Measurements from ENCODE around the gene HMGN4.
"Not testable (repeated sequence)": the region's sequence is repeated elsewhere in the genome, so short reads cannot be mapped to it uniquely, and the experiment has no call there.

The HMGN4 gene

DNA sequence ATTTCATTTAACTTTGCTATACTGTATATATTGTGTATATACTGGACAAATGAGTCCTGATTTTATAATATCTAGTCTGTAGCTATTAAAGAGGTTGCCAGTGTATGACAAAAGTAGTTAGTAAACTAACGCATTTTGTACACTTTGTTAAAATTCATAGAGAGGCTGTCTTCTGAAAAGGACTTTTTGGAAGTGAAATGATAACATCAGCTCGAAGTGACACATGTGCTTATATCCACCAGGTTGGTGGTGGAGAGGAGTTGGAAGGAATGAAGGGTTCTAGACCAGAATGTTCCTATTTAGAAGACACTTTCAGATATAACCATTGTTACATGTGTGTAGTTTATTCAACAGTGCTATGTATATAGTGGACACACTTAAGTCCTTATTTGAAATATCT lies 13.9 kb upstream of the HMGN4 start:
- not testable (repeated sequence) for DNase-seq

DNA sequence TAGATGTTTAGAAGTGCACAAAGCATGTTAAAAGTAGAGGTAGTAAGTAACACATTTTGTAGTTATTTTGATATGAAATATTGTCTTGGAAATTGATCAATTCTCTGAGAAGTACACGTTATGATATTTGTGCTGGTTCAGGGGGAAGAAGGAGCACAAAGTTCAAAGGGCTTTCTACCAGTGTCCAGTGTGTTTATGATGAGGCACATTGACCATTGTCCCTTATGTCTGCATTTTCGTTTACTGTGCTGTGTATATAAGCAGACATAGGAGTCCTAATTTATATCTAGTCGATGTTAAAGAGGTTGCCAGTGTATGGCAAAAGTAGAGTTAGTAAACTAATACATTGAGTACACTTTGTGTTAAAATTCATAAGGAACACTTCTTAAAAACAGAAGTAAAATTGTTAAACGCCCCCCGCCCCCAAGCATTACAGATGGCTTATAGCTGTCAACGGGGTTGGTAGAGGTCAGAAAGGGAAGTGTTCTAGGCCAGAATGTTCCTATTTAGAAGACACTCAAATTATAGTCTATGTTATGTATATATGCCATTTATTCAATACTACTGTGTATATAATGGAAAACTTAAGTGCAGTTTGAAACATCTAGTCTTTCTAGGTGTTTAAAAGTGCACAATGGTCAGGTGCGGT lies 13.3 kb upstream of the HMGN4 start:
- DNase-seq, result no peak

DNA sequence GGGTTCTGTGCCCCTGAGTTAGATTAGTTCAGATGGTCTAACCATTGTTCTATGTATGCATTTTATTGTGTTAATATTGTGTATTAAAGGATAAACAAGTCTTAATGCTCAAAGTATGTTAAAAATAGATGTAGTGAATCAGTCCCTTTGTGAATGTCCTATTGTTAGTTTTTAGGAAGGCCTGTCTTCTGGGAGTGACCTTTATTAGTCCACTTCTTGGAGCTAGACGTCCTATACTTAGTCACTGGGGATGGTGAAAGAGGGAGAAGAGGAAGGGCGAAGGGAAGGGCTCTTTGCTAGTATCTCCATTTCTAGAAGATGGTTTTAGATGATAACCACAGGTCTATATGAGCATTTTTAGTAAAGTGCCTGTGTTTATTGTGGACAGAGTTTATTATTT lies 12.3 kb upstream of the HMGN4 start:
- no peak for DNase-seq

DNA sequence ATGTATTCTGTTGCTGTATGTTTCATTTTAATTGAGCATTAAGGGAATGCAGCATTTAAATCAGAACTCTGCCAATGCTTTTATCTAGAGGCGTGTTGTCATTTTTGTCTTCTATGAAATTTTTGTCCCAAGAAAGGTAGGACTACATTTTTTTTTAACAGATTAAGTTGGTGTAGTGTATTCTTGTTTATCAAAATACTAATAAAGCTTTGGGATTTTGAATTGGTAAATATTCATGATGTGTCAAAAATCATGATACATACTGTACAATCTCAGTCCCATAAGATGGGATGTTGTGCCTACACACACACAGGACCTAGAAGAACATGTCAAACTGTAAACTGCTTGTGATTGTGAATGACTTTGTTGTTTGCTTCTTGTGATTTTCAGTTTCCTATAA lies 11.2 kb upstream of the HMGN4 start:
- no peak for DNase-seq

DNA sequence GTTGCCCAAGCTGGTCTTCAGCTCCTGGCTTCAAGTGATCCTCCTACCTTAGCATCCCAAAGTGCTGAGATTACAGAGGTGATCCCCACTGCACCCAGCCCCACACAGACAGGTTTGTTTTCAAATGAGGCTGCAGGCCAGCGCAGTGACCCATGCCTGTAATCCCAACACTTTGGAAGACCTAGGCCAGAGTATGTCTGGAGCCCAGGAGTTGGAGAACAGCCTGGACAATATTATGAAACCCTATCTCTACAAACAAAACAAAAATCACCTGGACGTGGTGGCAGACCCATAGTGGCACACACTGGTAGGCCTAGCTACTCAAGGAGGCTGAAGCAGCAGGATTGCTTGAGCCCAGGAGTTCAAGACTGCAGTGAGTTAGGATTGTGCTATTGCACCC lies 8.0 kb upstream of the HMGN4 start:
- DNase-seq, result no peak

DNA sequence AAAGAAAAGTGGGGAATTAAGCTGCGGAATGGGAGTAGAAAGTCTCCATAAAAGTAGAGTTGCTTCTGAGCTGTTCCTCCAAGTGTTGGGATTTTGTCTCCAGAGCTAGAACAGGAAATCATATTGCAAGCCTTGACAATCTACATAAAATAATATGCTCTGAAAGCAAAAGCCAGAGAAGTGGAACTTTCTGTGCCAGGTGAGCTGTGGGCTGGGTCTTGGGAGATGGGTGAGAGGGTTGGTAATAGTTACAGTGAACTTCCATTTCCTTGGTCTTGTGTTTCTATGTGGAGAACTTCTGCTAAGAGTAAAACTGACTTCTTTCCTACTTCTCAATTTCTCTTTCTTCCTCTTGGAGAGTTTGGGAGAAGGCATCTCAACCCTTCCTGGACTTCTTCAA lies 6.3 kb upstream of the HMGN4 start:
- DNase-seq, result no peak

DNA sequence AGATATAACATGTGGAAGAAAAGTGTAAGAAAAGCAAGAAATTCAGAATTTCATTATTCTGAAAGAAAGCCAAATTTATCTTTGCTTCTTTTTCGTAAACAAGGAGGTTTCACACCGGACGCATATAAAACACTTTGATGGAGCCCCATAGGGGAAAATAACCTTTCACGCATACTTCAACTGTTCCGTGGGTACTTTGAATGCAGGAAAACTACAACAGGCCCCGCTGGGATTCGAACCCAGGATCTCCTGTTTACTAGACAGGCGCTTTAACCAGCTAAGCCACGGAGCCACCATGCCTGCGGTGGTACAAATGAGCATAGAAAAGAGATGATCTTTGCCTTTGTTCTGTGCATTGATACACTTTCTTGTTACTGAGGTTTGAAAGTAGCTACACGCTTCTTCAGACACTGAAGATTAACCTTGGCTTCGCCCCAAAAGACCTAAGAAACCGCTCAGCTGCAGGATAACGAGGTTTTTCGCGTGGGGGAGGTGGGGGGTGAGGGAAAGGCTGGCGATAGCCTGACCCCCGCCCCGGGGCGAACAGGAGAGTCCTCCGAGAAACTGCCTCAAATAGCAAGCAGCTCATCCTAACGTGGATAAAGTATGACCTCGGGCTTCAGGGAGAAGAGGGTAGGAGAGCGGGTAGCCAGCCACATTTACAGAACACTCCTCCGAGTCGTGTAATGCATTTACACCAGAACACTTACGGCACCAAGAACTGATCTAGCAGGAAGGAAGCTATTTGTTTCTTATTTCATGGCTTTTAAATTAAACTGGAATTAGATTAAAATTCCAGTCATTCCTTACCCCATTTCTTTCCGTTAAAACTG lies 5.3 kb upstream of the HMGN4 start:
- peak; percentile 94 for DNase-seq

DNA sequence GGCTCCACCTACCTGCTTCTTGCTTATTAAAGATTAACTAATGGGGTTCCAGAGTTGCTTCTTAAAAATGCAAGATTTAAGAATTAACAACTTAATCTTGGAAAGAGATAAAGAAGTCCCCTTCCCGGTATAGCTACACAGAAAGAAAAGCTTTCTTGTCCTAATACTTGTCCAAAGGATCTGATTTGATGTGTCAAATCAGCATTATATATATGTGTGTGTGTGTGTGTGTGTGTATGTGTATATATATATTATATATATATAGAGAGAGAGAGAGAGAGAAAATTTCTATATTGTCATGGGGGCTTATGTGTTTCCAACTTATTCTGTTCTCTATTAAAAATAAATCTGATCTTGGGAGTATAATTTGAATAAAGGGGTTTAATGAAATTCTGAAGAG lies 4.6 kb upstream of the HMGN4 start:
- no peak for DNase-seq

DNA sequence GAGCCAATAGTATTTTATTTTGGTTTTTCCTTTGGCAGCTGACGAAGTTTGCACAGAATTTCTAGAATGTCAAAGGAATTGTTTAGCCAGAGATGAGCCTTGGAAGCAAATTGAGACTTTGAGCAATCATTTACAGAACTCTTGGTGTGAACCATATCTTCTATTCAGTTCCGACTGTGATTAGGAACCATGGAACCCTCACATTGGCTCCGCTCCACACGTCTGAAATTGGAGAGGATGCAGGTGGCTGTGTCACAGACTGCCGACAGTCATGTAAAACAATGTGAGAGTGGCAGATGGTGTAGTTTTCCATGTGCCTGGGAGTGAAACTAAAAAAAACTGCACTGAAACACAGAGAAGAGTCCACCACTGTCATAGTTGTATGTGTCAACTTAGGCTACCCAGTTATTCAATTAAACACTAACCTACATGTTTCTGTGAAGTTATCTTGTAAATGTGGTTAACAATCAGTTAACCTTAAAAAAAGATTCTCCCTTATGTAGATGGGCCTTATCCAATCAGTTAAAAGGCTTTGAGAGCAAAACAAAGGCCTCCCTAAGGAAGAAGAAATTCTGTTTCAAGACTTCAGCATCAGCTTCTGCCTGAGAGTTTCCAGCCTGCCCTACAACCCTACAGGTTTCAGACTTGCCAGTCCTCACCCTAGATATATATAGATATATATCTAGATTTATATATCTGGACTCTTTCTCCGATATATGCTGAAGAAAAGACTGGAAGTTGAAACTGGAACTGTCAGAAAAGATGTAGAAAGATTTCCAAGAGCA lies 3.3 kb upstream of the HMGN4 start:
- no peak for DNase-seq

DNA sequence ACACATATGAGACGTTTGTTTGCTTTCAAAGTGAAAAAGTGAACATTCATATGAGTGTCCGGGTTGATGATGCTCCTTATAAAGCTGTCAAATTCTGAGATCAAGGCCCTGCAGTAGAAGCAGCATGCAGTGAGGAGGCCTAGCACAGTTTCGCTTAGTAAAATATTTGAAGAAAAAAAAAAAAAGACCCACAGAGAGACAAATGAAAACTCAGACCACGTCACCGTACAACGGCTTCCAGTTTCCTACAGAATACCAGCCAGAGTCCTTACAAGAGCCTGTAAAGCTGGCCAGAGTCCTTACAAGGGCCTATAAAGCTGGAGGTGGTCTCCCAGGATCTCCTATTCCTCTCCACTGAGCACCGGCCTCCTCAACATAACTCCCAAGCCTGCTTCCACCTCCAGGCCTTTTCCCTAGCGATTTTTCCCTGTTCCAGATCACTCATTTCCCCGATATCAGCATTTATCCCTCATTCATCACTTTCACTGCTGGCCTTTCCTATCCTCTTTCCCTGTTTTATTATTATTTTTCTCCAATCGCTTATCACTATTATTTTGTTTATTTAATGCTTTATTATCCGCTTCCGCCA lies 1.5 kb upstream of the HMGN4 start:
- DNase-seq, result no peak

DNA sequence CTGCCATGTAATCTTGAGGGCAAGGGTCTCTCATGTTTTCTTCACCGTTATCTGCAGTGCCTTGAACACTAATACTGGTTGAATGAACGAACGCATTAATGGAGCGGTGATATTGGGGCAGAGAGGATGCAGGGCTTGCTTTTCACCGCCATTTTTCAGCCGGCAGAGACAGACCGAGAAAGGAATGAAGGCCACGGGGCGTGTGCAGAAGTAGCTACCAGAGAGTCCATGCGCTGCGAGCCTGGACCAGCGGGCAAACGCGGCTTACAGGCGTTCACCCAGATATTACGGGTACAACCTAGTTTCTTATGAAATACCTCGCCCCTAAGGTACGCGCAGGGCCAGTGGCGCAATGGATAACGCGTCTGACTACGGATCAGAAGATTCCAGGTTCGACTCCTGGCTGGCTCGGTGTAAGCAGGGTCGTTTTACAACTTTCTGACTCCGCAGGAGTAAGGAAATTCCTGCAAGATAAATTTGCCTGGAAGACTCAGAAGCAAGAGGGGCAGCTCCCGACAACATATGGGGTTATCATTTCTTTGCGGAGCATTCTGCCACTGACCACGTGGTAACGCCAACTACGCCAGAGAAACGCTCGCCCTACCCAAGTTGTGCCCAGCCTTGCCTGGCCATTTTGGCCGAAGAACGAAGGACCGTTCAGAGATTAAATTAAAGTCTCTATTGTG lies 863 bp upstream of the HMGN4 start:
- DNase-seq, result peak; percentile 96

DNA sequence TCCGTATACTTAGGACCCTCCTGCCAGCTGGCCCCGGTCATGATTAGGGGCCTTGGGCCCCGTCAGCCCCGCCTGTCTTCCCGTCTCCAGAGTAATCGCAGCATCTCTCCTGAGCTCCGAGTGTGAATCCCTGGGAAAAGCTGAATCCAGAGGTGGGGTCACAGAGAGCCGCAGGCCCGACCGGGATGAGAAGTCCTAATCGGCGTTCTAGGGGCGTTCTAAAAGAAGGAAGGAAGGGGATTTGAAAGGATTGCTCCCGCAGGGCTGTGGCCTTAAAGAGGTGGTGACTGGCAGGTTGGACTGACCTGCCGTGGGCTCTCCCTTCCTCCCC lies 371 bp downstream of the HMGN4 start:
- DNase-seq, result no peak

DNA sequence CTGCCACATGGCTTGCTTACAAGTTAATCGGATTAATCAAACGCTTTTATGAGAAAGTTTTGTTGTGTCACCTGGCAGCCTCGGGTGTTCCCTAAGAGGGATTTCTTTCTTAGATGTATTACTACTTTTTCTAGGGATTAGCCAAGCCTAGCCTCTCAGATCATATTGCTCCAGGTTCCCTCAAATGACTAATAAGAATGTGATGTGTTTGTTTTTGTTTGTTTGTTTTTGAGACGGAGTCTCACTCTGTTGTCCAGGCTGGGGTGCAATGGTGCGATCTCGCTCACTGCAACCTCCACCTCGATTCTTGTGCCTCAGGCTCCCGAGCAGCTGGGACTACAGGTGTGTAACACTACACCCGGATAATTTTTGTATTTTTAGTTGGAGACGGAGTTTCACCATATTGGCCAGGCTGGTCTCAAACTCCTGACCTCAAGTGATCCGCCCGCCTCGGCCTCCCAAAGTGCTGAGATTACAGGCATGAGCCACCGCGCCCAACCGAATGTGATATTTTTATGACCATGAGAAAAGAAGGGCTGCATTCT lies 977 bp downstream of the HMGN4 start:
- no peak for DNase-seq

DNA sequence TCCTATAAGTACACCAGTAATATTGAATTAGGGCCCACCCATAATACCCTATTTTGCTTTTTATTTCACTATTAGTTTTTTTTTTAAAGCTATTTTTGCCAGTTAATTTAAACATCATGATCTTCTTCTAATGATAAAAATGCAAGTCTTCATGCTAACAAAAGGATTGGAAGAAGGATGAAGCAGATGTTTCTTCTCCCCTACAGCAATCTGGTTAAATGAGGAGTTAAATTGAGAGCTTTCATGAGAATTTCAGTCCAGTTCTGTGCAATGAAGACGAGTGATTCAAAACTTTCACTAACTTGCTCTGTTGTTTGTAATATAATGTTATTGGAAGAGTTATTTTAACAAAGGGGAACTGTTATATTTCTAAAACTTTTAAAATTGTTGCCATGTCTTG lies 3.4 kb downstream of the HMGN4 start:
- DNase-seq, result no peak

DNA sequence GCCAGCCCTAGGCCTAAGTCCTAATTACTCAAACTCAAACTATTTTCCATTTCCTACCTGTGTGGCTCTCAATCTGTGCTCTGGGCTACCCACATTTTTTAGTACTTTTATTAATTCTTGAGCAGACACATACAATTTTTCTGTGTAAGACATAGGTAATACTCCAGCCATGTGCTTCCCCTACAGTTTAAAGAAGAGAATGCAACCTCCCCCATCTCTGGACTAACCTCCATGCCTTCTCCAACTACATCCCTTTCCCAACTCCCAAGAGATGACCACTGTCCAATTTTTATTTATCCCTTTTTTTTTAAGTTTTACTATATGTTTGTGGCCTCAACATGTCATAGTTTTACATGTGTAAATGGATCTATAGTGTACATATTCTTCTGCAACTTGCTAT lies 5.8 kb downstream of the HMGN4 start:
- DNase-seq, result no peak

DNA sequence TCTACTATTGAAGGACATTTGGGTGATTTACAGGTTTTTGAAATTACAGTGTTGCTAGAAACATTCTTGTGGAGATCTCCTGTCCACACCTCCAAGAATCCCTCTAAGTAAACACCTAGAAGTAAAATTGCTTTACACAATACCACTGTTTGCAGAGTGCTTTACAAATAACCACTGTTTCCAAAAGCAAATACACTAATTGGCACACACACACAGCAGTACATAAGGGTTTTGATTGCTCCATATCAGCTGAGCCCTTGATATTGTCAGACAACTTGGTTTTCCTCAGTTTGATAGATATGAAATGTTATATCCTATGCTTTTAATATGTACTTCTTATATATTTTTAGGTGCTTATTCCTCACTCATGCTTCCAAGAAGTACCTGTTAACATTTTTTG lies 6.3 kb downstream of the HMGN4 start:
- no peak for DNase-seq

DNA sequence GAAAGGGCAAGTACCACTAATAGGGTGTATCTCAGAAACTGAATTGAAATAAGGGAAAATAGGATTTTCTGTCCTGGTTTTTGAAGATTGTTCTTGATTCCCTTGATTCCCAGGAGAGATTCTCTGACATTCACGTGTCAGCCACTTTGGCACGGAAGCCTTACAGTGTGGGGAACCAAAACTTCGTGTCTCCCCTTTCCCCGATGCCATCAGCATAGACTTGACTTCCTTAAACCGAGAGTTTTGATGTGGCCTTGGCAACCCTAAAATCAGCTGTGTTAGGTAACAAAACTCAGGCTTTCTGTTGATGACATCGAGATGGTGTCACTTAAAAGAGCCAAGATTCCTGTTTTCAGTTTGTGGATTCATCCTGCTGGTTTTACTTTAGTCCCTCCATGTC lies 7.5 kb downstream of the HMGN4 start:
- no peak for DNase-seq

DNA sequence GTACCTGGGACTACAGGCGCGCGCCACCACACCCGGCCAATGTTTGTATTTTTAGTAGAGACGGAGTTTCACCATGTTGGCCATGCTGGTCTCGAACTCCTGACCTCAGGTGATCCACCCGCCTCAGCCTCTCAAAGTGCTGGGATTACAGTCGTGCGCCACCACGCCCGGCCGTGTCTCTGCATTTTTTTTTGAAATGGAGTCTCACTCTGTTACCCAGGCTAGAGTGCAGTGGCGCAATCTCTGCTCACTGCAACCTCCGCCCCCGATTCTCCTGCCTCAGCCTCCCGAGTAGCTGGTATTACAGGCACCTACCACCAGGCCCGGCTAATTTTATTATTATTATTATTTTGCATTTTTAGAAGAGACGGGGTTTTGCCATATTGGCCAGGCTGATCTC lies 9.2 kb downstream of the HMGN4 start:
- not testable (repeated sequence) for DNase-seq

DNA sequence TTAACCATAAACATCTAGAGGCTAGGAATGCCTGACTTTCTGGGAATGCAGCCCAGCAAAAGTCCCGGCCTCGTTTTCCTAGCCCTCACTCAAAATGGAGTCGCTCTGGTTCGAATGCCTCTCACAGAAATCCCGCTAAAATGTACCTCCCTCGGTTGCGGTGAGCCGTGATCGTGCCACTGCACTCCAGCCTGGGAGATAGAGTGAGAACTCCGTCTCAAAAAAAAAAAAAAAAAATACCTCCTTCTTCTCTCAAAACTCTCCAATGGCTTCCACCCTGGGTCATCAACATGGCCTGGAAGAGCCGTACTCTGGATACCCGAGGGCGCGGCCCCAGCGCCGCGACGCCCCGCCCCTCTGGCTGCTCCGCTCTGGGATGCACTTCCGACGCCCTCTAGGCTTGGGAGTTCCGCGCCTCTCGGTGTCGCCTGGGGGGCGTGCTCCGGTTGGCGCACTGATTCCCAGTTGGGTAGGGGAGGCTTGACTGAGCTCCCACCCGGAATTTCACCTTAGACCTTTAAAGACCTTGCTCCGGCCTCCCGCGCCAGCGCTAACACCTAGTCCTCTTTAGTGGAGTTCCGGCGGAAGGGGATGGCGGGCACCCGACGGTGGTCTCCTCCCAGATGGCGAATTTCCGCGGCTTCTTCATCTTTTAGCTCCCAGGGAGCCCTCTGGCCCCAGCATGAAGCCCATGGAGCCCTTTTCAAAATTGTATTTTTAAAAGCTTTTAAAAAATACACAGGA lies 12.3 kb downstream of the HMGN4 start:
- peak; percentile 91 for DNase-seq

DNA sequence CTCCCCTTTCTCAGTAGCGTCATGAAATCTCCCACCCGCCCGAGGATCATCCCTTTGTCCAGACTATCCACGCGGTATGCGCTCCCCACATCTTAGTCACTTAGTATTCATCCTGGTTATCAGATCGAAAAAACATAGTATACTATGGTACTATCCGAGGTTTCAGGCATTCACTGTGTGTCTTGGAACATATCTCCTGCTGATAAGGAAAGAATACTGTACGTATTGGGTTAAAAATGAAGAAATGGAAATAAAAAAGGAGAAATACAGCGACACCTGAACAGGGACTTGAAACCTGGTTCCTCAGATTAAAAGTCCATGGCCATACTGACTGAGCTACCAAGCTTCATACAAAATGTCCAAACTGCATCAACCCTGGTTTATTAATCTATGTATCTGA lies 14.0 kb downstream of the HMGN4 start:
- DNase-seq, result no peak

DNA sequence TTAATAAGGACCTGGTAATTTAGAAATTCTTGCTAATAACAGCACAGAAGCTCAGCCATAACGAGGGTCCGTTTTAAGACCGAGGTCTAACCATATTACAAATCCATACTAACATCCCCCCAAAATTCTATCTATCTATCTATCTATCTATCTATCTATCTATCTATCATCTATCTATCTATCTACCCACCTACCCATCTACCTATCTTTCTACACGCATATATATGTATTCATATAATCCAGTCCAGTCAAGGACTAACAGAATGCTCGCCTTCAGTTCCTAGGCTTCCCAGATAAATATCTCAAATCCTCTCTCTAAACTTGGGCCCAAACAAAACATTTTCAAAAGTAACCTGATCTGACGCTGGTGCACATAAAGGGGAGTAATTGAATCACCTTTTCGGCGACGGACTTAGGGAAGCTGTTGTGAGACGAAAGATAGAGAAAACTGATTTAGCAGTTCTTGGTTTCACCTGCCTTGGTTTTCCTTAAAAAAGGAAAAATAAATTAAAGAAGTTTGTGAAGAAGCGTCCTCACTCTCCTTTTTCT lies 14.5 kb downstream of the HMGN4 start:
- DNase-seq, result no peak

DNA sequence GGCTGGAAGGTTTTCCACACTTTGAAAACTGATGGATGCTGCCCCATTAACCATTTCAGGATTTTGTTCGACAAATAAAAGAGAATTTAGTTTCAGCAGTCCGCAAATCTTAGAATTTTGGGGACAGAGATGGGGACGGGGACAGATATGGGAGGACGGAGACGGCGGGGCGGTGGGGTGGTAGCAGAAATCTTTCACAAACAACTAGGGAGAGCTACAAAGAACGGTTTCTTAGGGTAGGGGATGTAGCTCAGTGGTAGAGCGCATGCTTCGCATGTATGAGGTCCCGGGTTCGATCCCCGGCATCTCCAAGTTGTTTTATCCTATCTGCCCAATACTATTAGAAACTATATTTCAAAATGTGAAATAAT lies 15.1 kb downstream of the HMGN4 start:
- DNase-seq, result peak; percentile 76

Measured in islet precursor cell (in vitro differentiated cells).